Right renal pelvis (tissue), 4 donors: ENCODE data around the gene BRI3. TPM values are rescaled to one million over a fixed set of nuclear protein-coding genes. Genes with fewer than 3 reads are reported as not detected.
A peak's percentile ranks its signal among the peaks of the same experiment; 100 is the strongest.
"Not testable (repeated sequence)": the region's sequence is repeated elsewhere in the genome, so short reads cannot be mapped to it uniquely, and the experiment has no call there.

Experiments used
- DNase-seq, 4 donors: peaks; one replicate each; pipeline ENCODE4 v3.0.0-alpha.2; 2013; ENCODE audit warnings: low read depth in 4 of 4, low spot score in 3 of 4, missing footprints in 1 of 4
- polyA plus RNA-seq, 4 donors: library from polyadenylated mRNA; unstranded; fragments of 120-200 nt; gene quantifications; one replicate each; pipeline ENCODE4 v1.2.1, GENCODE V29; 2013; ENCODE audit not compliant: insufficient read length in 4 of 4

BRI3 gene
- polyA plus RNA-seq, 4 donors, result 97.0 to 113 (median 106) TPM

DNA sequence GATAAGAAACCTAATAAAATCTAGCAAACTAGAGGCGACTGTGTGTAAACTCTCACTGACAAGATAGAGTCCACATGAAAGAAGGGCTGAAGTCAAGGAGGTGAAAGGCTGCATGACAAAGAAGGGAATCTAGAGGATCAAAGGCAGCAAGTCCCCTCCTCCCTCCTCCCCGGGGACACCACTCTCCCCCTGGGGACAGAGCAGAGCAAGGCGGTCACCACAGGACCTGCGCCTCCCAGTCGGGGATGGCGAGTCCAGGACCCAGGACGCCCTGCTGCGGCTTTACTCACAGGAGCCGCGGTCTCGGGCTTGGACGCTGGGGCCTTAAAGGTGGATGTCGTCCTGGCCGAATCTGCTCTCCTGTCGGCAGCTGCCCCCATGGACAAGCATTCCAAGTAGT lies 22.4 kb downstream of the BRI3 start:
- DNase-seq, result no peak

DNA sequence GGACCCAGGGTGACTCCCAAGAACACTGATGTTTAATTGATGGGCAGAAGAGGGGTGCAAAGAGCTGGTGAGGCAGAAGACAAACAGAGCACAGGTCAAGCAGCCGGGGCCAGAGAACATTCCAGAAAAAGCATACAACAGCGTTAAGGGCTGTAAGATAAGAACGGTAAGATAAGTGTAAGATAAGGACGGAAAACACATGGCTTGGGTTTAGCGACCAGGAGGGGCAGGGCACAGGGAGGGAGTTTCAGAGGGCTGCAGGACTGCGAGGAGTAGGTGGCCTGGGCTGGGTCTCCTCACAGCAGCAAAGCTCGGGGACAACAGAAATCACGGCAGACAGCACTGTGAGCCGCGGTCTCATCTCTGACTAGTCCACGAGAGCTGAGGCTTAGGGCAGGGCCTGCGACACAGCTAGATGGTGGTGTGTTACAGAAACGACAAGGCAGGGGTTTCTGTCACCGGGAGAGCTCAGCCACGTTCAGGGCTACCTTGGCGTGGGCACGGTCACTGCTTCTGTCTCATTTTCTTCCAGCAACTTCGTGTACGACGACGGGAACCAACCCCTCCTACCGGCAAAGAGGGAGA lies 24.6 kb downstream of the BRI3 start:
- no peak for DNase-seq

GRCh38 chr7:98307971-98308466 lies 26.5 kb downstream of the BRI3 start:
- DNase-seq, result no peak

GRCh38 chr7:98309566-98309965 lies 28.1 kb downstream of the BRI3 start:
- no peak for DNase-seq

GRCh38 chr7:98312201-98312600 lies 30.7 kb downstream of the BRI3 start:
- no peak for DNase-seq

GRCh38 chr7:98314469-98314868 lies 33.0 kb downstream of the BRI3 start:
- no peak for DNase-seq

DNA sequence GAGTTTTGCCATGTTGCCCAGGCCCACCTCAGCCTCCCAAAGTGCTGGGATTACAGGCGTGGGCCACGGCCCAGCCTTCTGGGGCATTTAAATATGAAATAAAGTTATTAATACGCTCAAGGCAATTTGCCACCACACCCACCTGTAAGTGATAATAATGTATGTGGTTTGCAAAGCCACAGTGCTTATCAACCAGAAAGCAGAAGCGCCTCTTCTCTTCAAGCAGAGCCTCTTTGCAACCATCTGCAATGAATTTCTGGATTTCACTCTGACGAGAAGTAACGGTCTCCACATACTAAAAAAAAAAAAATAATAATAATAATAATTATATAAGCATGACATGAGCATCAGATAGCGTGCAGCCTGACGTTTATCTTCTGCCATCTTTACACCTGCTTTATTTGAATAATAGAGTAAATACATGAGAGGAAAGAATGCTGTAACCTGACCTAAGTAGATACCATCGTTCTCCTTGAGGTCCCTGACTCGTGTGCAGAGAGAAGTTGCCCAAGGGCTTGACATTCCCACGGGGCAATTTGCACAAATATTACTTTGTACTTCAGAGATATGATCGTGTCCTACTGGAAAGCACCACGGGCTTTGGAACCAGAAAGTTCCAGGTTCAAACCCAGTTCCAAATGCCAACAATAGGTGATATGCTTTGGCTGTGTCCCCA lies 34.0 kb downstream of the BRI3 start:
- no peak for DNase-seq

DNA sequence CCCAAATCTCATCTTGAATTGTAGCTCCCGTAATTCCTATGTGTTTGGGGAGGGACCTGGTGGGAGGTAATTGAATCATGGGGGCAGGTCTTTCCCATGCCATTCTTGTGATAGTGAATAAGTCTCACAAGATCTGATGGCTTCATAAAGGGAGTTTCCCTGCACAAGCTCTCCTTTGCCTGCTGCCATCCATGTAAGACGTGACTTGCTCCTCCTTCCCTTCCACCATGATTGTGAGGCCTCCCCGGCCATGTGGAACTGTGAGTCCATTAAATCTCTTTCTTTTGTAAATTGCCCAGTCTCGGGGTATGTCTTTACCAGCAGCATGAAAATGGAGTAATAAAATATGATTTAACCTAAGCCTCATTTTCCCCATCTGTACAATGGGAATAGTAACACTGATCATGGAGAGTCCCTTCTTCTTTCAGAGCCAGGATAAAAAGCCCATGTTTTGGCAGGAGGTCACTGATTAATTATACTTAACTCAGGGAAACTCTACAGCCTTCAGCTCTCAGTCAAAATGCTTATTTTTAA lies 34.6 kb downstream of the BRI3 start:
- not testable (repeated sequence) for DNase-seq

DNA sequence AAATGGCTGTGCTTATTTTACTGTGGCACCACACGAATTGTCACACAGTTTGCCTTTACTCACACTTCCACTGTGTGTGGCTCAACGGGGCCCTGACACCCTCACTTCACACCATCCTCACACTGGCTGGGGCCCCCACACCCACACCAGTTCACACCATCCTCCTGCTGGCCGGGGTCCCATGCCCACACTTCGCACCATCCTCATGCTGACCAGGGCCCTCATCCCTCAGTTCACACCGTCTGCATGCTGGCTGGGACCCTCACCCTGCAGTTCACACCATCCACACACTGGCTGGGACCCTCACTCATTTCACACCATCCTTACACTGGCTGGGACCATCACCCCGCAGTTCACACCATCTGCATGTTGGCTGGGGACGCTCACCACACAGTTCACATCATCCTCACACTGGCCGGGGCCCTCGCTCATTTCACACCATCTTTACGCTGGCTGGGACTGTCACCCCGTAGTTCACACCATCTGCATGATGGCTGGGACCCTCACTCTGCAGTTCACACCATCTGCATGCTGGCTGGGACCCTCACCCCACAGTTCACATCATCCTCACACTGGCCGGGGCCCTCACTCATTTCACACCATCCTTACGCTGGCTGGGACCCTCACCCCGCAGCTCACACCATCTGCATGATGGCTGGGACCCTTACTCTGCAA lies 36.0 kb downstream of the BRI3 start:
- no peak for DNase-seq

- no peak for DNase-seq
Measured at GRCh38 chr7:98319176-98319575, 37.7 kb downstream of the BRI3 start.

DNA sequence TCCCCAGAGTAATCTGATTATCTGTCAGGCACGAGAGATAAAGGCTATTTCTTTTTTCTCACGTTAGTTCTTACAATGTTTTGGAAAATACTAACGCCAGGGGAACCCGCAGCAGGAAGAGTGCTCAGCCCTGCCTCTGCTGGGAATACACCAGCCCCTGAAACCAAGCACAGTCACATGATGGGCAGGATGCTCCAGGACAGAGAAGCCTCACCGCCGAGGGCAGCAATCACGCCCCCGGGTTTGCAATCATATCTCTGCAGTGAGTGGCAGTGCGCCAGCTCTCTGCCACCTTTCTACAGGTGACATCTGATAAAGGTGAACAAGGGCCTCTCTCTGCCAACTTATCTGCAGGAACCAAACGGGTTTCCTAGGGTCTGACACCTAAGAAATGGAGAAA lies 39.8 kb downstream of the BRI3 start:
- DNase-seq, result no peak

DNA sequence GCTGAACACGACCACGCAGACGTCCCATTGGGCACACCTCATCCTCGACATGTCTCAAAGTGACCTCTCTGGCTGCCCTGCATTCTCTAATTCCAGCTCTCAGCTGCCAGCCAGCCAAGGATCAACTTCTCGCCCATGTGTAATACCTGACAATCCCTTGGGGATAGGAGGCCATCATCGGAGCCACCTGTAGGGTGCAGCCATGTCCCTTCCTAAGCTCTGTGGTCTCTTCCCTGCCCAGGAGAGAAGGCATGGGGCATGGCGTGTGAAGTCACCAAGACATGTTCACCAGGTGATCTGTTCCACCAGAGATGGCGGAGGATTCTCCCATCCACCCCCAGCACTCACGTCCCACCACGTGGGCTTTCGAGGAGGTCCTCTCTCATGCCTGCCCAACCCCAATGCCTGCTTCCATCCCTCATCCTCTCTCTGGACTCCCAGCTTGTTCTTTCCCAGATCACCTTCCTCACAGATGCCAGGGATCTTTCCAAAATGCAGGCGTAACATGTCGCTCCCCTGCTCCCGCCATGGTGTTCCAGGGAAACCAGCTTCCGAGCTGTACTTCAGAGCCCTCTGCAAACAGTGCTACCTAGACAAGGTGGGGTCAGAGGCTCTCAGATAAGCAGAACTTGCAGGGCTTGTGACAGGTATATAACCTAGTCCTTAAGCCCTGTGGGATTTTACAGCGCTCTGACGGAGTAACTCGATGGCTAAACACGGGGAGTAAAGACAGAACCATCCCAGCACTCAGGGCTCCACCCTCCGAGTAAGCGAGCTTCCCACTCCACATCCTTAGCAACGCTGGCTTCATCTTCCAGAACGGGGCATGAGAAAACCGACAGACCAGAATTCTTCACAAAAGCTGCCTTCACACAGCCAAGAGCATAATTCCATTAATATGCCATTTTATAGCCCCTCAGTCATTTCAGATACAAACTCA lies 41.1 kb downstream of the BRI3 start:
- DNase-seq, result no peak

- peak in 1 of 4 donors; percentile 10 for DNase-seq
Measured at GRCh38 chr7:98323597-98324322, 42.3 kb downstream of the BRI3 start.

DNA sequence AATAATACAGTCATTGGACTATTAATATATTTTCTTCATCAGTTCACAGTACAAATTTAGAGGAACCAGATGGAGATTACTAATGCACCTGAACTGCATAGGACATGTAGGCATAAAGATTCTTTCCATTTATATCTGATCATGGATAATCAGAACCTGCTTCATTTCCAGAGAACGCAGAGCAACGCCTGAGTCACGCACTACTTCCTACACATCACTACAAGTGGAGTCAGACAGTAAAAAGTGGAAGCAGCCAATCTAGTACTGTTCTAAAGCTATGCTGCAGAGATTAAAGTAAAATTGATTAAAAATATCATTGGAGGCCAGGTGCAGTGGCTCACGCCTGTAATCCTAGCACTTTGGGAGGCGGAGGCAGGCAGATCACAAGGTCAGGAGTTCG lies 43.3 kb downstream of the BRI3 start:
- DNase-seq, result no peak

DNA sequence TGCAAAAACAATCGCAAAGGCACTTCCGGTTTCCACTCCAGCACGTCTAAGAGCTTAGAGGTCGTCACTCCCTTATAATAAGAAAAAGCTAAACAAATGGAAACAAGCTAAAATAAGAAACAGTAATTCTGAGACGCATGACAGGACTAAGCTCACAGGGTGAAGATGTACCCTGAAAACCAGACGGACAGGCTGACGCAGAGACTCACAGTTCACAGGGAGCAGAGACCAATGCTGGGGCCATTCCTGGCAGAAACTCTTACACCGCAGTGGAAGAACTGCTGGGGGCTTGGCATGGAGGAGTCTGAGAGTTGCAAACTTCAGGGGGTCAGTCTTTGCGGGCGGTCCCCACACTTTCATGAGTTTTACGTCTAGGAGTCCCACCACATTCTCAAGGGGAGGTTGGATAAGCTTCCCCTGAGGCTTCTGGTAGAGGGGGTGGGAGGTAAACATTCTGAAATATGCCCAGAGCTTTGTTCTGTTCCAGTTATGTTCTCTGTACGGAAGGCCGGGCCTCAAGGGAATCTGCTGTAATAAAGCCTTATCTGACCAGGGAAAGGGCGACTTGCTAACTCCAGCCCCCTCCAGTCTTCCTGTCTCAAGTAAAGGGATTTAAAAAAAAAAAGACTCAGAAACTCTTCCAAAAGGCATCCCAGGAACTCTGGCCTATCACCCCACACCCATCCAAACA lies 47.8 kb downstream of the BRI3 start:
- DNase-seq, result no peak

GRCh38 chr7:98329791-98330373 lies 48.4 kb downstream of the BRI3 start:
- no peak for DNase-seq

GRCh38 chr7:98330926-98331529 lies 49.5 kb downstream of the BRI3 start:
- DNase-seq, result no peak

DNA sequence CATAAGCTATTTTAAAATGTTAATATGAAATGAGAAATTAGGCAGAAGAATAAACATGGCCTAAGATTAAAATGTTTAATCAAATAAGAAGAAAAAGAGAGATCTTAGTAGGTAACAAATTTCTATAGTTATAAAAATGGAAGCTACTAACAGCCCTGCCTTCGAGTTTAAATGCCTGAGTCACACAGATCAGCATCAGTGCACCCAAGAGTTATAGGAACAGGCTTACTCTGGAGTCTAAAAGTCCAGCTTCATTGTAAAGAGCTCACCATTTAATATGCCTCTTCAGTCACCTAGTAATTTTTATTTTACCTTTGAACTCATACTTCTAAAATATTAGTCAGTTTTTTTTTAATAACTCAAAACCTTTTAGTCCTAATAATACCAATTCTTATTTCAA lies 52.6 kb downstream of the BRI3 start:
- no peak for DNase-seq
